ENCODE results near the gene GPHB5.

- TF ChIP-seq CTCF (IDR thresholded peaks at IDR 0.05 in 2 of 3, conservative IDR thresholded peaks at IDR 0.05 in 1 of 3; ENCODE audit: insufficient read depth in 2 of 3, low read depth in 1 of 3, low read length in 3 of 3) (no peak), ZFP1 (CRISPR knock-in tag; IDR thresholded peaks at IDR 0.05) (no peak), POLR2A (conservative IDR thresholded peaks at IDR 0.05) (no peak), ZBTB1 (CRISPR knock-in tag; IDR thresholded peaks at IDR 0.05; ENCODE audit: borderline replicate concordance, low read depth) (no peak), ZNF121 (CRISPR knock-in tag; conservative IDR thresholded peaks at IDR 0.05) (no peak), HNRNPLL (IDR thresholded peaks at IDR 0.05; ENCODE audit: low read depth, low read length, poor library complexity, severe bottlenecking) (no peak), CBX5 (IDR thresholded peaks at IDR 0.05; ENCODE audit: borderline replicate concordance, low read depth) (no peak), MXD1 (CRISPR knock-in tag; IDR thresholded peaks at IDR 0.05; ENCODE audit: borderline replicate concordance, poor library complexity, severe bottlenecking) (no peak), CHD1 (IDR thresholded peaks at IDR 0.05; ENCODE audit: low read length) (no peak), PKNOX1 (IDR thresholded peaks at IDR 0.05) (no peak), E2F1 (CRISPR knock-in tag; IDR thresholded peaks at IDR 0.05) (no peak)
Measured at GRCh38 chr14:63343878-63344277, 25.1 kb upstream of the GPHB5 start.

All from K562 (cell line).